Measurements from ENCODE around the gene ANP32A.

DNA sequence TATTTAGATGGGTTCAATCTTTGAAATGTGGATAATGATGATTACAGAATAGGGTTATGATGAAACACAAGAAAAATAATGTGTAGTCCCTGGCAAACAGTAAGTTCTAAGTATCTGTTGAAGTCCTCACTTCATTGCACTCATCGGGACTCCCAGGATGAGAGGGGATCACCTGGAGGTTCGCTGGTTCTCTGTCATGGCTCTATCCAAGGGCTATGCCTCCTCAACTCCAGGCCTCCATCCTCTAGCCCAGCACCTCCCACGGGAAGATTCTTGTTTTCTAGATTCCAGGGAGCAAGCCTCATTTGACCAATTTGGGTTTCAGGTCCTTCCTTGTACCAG is 45.5 kb downstream of the ANP32A start:
- TF ChIP-seq POLR2A (IDR thresholded peaks at IDR 0.05): no peak
- no peak for TF ChIP-seq EP300 (IDR thresholded peaks at IDR 0.05)
- TF ChIP-seq, protein P1, sequence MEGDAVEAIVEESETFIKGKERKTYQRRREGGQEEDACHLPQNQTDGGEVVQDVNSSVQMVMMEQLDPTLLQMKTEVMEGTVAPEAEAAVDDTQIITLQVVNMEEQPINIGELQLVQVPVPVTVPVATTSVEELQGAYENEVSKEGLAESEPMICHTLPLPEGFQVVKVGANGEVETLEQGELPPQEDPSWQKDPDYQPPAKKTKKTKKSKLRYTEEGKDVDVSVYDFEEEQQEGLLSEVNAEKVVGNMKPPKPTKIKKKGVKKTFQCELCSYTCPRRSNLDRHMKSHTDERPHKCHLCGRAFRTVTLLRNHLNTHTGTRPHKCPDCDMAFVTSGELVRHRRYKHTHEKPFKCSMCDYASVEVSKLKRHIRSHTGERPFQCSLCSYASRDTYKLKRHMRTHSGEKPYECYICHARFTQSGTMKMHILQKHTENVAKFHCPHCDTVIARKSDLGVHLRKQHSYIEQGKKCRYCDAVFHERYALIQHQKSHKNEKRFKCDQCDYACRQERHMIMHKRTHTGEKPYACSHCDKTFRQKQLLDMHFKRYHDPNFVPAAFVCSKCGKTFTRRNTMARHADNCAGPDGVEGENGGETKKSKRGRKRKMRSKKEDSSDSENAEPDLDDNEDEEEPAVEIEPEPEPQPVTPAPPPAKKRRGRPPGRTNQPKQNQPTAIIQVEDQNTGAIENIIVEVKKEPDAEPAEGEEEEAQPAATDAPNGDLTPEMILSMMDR (IDR thresholded peaks at IDR 0.05): no peak
- no peak for TF ChIP-seq POLR2AphosphoS5 (IDR thresholded peaks at IDR 0.05)
